ENCODE measurements around the gene NSDHL. TPM values are rescaled to one million over a fixed set of nuclear protein-coding genes. Genes with fewer than 3 reads are reported as not detected.

The NSDHL gene
- total RNA-seq, 4 donors from 2014 or later: 17.8 to 38.8 (median 26.9) TPM

GRCh38 chrX:152896450-152896849, 65.6 kb downstream of the NSDHL start:
- TF ChIP-seq CTCF (IDR thresholded peaks at IDR 0.05; ENCODE audit: low read depth): no peak

- TF ChIP-seq CTCF (IDR thresholded peaks at IDR 0.05; ENCODE audit: low read depth): no peak
Measured at GRCh38 chrX:152897222-152898131, 66.6 kb downstream of the NSDHL start, which contains the start of gene ZNF185. TSS of gene ZNF185 (plus strand) at chrX:152898067. CDS start at chrX:152914490, 16,423 bp downstream.

- no peak for TF ChIP-seq CTCF (IDR thresholded peaks at IDR 0.05; ENCODE audit: low read depth)
Measured at GRCh38 chrX:152898442-152898841, 67.6 kb downstream of the NSDHL start.

- TF ChIP-seq CTCF (IDR thresholded peaks at IDR 0.05; ENCODE audit: low read depth): no peak
Measured at GRCh38 chrX:152899111-152899873, 68.4 kb downstream of the NSDHL start.

- no peak for TF ChIP-seq CTCF (IDR thresholded peaks at IDR 0.05; ENCODE audit: low read depth)
Measured at GRCh38 chrX:152899874-152900719, 69.2 kb downstream of the NSDHL start.

GRCh38 chrX:152900937-152901445, 70.1 kb downstream of the NSDHL start:
- no peak for TF ChIP-seq CTCF (IDR thresholded peaks at IDR 0.05; ENCODE audit: low read depth)

All from subcutaneous adipose tissue (tissue), 4 donors.